ENCODE measurements around the gene ELAVL4.
"Not testable (repeated sequence)": the region's sequence is repeated elsewhere in the genome, so short reads cannot be mapped to it uniquely, and the experiment has no call there.

ELAVL4 gene

GRCh38 chr1:50140182-50140447, 31.4 kb downstream of the ELAVL4 start:
- Mint-ChIP-seq H3K27me3 (peaks cover 4% of the 10 kb centered on the region), H3K9me3 (no peaks in the 10 kb centered on the region), H3K36me3 (ENCODE audit: low read depth) (no peaks in the 10 kb centered on the region)

GRCh38 chr1:50147191-50147850, 38.6 kb downstream of the ELAVL4 start:
- intact Hi-C loops (cut with micrococcal nuclease), result no loop called here
- Mint-ChIP-seq H3K36me3 (ENCODE audit: low read depth) (no peaks in the 10 kb centered on the region), H3K4me1 (ENCODE audit: low read depth) (no peaks in the 10 kb centered on the region), H3K9me3 (no peaks in the 10 kb centered on the region), H3K27ac (no peak overlapping the region), H3K4me3 (no peak overlapping the region), H3K27me3 (no peaks in the 10 kb centered on the region)

More at GRCh38 chr1:50140182-50140447, 31.4 kb downstream of the ELAVL4 start:
- no peak overlapping the region for H3K4me3 Mint-ChIP-seq
- H3K27ac Mint-ChIP-seq, result no peak overlapping the region
- H3K4me1 Mint-ChIP-seq (ENCODE audit: low read depth), result no peaks in the 10 kb centered on the region
- intact Hi-C loops (cut with micrococcal nuclease), result no loop called here

- H3K9me3 Mint-ChIP-seq, result no peaks in the 10 kb centered on the region
- H3K27ac Mint-ChIP-seq, result no peak overlapping the region
- H3K4me1 Mint-ChIP-seq (ENCODE audit: low read depth), result no peaks in the 10 kb centered on the region
- intact Hi-C loops (cut with micrococcal nuclease), result no loop called here
- no peaks in the 10 kb centered on the region for H3K27me3 Mint-ChIP-seq
- H3K4me3 Mint-ChIP-seq, result no peak overlapping the region
- H3K36me3 Mint-ChIP-seq (ENCODE audit: low read depth), result no peaks in the 10 kb centered on the region
These were observed 39.6 kb downstream of the ELAVL4 start for GRCh38 chr1:50148142-50148923.

GRCh38 chr1:50152236-50152635, 43.5 kb downstream of the ELAVL4 start:
- H3K27me3 Mint-ChIP-seq, result no peaks in the 10 kb centered on the region
- intact Hi-C loops (cut with micrococcal nuclease), result no loop called here
- peaks cover 13% of the 10 kb centered on the region for H3K4me1 Mint-ChIP-seq (ENCODE audit: low read depth)
- H3K9me3 Mint-ChIP-seq, result no peaks in the 10 kb centered on the region
- no peak overlapping the region for H3K27ac Mint-ChIP-seq
- H3K36me3 Mint-ChIP-seq (ENCODE audit: low read depth), result no peaks in the 10 kb centered on the region
- no peak overlapping the region for H3K4me3 Mint-ChIP-seq

- Mint-ChIP-seq H3K27ac (no peak overlapping the region), H3K4me1 (ENCODE audit: low read depth) (peaks cover 13% of the 10 kb centered on the region), H3K36me3 (ENCODE audit: low read depth) (no peaks in the 10 kb centered on the region), H3K4me3 (no peak overlapping the region), H3K27me3 (no peaks in the 10 kb centered on the region), H3K9me3 (no peaks in the 10 kb centered on the region)
- intact Hi-C loops (cut with micrococcal nuclease), result no loop called here
These were observed 46.8 kb downstream of the ELAVL4 start for GRCh38 chr1:50155541-50155940.

- no peak overlapping the region for H3K4me3 Mint-ChIP-seq
- no peak overlapping the region for H3K27ac Mint-ChIP-seq
- no peaks in the 10 kb centered on the region for H3K9me3 Mint-ChIP-seq
- H3K27me3 Mint-ChIP-seq, result no peaks in the 10 kb centered on the region
- intact Hi-C loops (cut with micrococcal nuclease), result no loop called here
- peaks cover 13% of the 10 kb centered on the region for H3K4me1 Mint-ChIP-seq (ENCODE audit: low read depth)
- no peaks in the 10 kb centered on the region for H3K36me3 Mint-ChIP-seq (ENCODE audit: low read depth)
These were observed 47.7 kb downstream of the ELAVL4 start for GRCh38 chr1:50156241-50157010.

GRCh38 chr1:50157306-50157941, 48.7 kb downstream of the ELAVL4 start:
- H3K27ac Mint-ChIP-seq, result no peak overlapping the region
- H3K36me3 Mint-ChIP-seq (ENCODE audit: low read depth), result no peaks in the 10 kb centered on the region
- H3K9me3 Mint-ChIP-seq, result no peaks in the 10 kb centered on the region
- peaks cover 13% of the 10 kb centered on the region for H3K4me1 Mint-ChIP-seq (ENCODE audit: low read depth)
- no peaks in the 10 kb centered on the region for H3K27me3 Mint-ChIP-seq
- intact Hi-C loops (cut with micrococcal nuclease), result no loop called here
- no peak overlapping the region for H3K4me3 Mint-ChIP-seq

- no peak overlapping the region for H3K27ac Mint-ChIP-seq
- H3K4me1 Mint-ChIP-seq (ENCODE audit: low read depth), result peaks cover 13% of the 10 kb centered on the region
- H3K27me3 Mint-ChIP-seq, result no peaks in the 10 kb centered on the region
- H3K36me3 Mint-ChIP-seq (ENCODE audit: low read depth), result no peaks in the 10 kb centered on the region
- intact Hi-C loops (cut with micrococcal nuclease), result no loop called here
- H3K9me3 Mint-ChIP-seq, result no peaks in the 10 kb centered on the region
- H3K4me3 Mint-ChIP-seq, result no peak overlapping the region
These were observed 49.7 kb downstream of the ELAVL4 start for GRCh38 chr1:50158421-50158820.

GRCh38 chr1:50163680-50164079, 55.0 kb downstream of the ELAVL4 start:
- Mint-ChIP-seq H3K36me3 (ENCODE audit: low read depth) (no peaks in the 10 kb centered on the region), H3K27me3 (no peaks in the 10 kb centered on the region), H3K27ac (no peak overlapping the region), H3K4me3 (no peak overlapping the region), H3K9me3 (no peaks in the 10 kb centered on the region), H3K4me1 (ENCODE audit: low read depth) (no peaks in the 10 kb centered on the region)
- intact Hi-C loops (cut with micrococcal nuclease), result no loop called here

GRCh38 chr1:50166351-50166750, 57.6 kb downstream of the ELAVL4 start:
- H3K27ac Mint-ChIP-seq; H3K36me3 Mint-ChIP-seq (ENCODE audit: low read depth); H3K27me3 Mint-ChIP-seq; H3K9me3 Mint-ChIP-seq; H3K4me3 Mint-ChIP-seq; H3K4me1 Mint-ChIP-seq (ENCODE audit: low read depth); intact Hi-C loops (cut with micrococcal nuclease): not testable (repeated sequence)

GRCh38 chr1:50172299-50172698, 63.6 kb downstream of the ELAVL4 start:
- Mint-ChIP-seq H3K4me3 (no peak overlapping the region), H3K9me3 (no peaks in the 10 kb centered on the region), H3K4me1 (ENCODE audit: low read depth) (no peaks in the 10 kb centered on the region), H3K27me3 (no peaks in the 10 kb centered on the region), H3K36me3 (ENCODE audit: low read depth) (no peaks in the 10 kb centered on the region), H3K27ac (no peak overlapping the region)
- intact Hi-C loops (cut with micrococcal nuclease), result no loop called here

- H3K4me1 Mint-ChIP-seq (ENCODE audit: low read depth), result no peaks in the 10 kb centered on the region
- no peaks in the 10 kb centered on the region for H3K27me3 Mint-ChIP-seq
- no peaks in the 10 kb centered on the region for H3K36me3 Mint-ChIP-seq (ENCODE audit: low read depth)
- intact Hi-C loops (cut with micrococcal nuclease), result no loop called here
- H3K9me3 Mint-ChIP-seq, result no peaks in the 10 kb centered on the region
- no peak overlapping the region for H3K27ac Mint-ChIP-seq
- no peak overlapping the region for H3K4me3 Mint-ChIP-seq
These were observed 65.4 kb downstream of the ELAVL4 start for GRCh38 chr1:50174101-50174500.

GRCh38 chr1:50175719-50176639, 67.3 kb downstream of the ELAVL4 start:
- no peaks in the 10 kb centered on the region for H3K9me3 Mint-ChIP-seq
- intact Hi-C loops (cut with micrococcal nuclease), result no loop called here
- H3K4me3 Mint-ChIP-seq, result no peak overlapping the region
- no peaks in the 10 kb centered on the region for H3K27me3 Mint-ChIP-seq
- H3K36me3 Mint-ChIP-seq (ENCODE audit: low read depth), result no peaks in the 10 kb centered on the region
- H3K4me1 Mint-ChIP-seq (ENCODE audit: low read depth), result no peaks in the 10 kb centered on the region
- H3K27ac Mint-ChIP-seq, result no peak overlapping the region
